ENCODE measurements around the gene CCDC40.

The CCDC40 gene

GRCh38 chr17:80111702-80112470 lies 75.4 kb downstream of the CCDC40 start:
- ChIA-PET POLR2A (interaction anchor here (1.4 kb wide), 1 partner anchor 34 kb away, joined by 4 read pairs; no protein-coding TSS in a partner anchor), CTCF (interaction anchor here (0.9 to 8.3 kb wide), 3 partner anchors 11 to 30 kb away, joined by 3 to 62 read pairs (median 3); partner anchors contain the start of gene GAA)
- TF ChIP-seq CTCF (IDR thresholded peaks at IDR 0.05; ENCODE audit: insufficient read depth, low read length, missing control alignments): no peak
- H3K4me3 ChIP-seq (ENCODE audit: low read depth, low read length): no peak overlapping the region
- no peak for DNase-seq (ENCODE audit: low read depth, low spot score)

GRCh38 chr17:80112471-80113032 lies 76.1 kb downstream of the CCDC40 start:
- CTCF ChIA-PET: interaction anchor here (0.9 to 8.3 kb wide), 3 partner anchors 12 to 30 kb away, joined by 3 to 62 read pairs (median 3); partner anchors contain the start of gene GAA
- no peak for DNase-seq (ENCODE audit: low read depth, low spot score)
- H3K4me3 ChIP-seq (ENCODE audit: low read depth, low read length): no peak overlapping the region
- POLR2A ChIA-PET: interaction anchor here (0.5 to 1.4 kb wide), 2 partner anchors 20 to 33 kb away, joined by 3 to 4 read pairs; no protein-coding TSS in a partner anchor
- no peak for TF ChIP-seq CTCF (IDR thresholded peaks at IDR 0.05; ENCODE audit: insufficient read depth, low read length, missing control alignments)

GRCh38 chr17:80113033-80113484 lies 76.6 kb downstream of the CCDC40 start:
- DNase-seq (ENCODE audit: low read depth, low spot score): no peak
- ChIA-PET POLR2A (interaction anchor here (0.5 to 1.4 kb wide), 2 partner anchors 19 to 33 kb away, joined by 3 to 4 read pairs; no protein-coding TSS in a partner anchor), CTCF (interaction anchor here (1.2 to 8.3 kb wide), 2 partner anchors 12 to 31 kb away, joined by 3 to 62 read pairs; partner anchors contain the start of gene GAA)
- no peak for TF ChIP-seq CTCF (IDR thresholded peaks at IDR 0.05; ENCODE audit: insufficient read depth, low read length, missing control alignments)
- H3K4me3 ChIP-seq (ENCODE audit: low read depth, low read length): no peak overlapping the region

GRCh38 chr17:80114758-80115157 lies 78.3 kb downstream of the CCDC40 start:
- ChIA-PET CTCF (interaction anchor here (1.3 to 8.3 kb wide), 3 partner anchors 13 to 32 kb away, joined by 3 to 62 read pairs (median 5); partner anchors contain the start of gene GAA), POLR2A (no interaction called here)

GRCh38 chr17:80115159-80115558 lies 78.7 kb downstream of the CCDC40 start:
- CTCF ChIA-PET: interaction anchor here (1.3 to 8.3 kb wide), 3 partner anchors 13 to 33 kb away, joined by 3 to 62 read pairs (median 5); partner anchors contain the start of gene GAA
- DNase-seq (ENCODE audit: low read depth, low spot score): no peak
- POLR2A ChIA-PET: no interaction called here
- TF ChIP-seq CTCF (IDR thresholded peaks at IDR 0.05; ENCODE audit: insufficient read depth, low read length, missing control alignments): no peak
- no peak overlapping the region for H3K4me3 ChIP-seq (ENCODE audit: low read depth, low read length)

More at GRCh38 chr17:80114758-80115157, 78.3 kb downstream of the CCDC40 start:
- DNase-seq (ENCODE audit: low read depth, low spot score): no peak
- no peak overlapping the region for H3K4me3 ChIP-seq (ENCODE audit: low read depth, low read length)
- no peak for TF ChIP-seq CTCF (IDR thresholded peaks at IDR 0.05; ENCODE audit: insufficient read depth, low read length, missing control alignments)

All from AG04449 (cell line).